ENCODE measurements around the gene CCDC150. TPM values are rescaled to one million over a fixed set of nuclear protein-coding genes. Genes with fewer than 3 reads are reported as not detected.
"Not testable (repeated sequence)": the region's sequence is repeated elsewhere in the genome, so short reads cannot be mapped to it uniquely, and the experiment has no call there.

CCDC150 gene
- total RNA-seq, 1 donor from 2014 or later = 6.3 TPM

- no peak for DNase-seq
These were observed 4.4 kb upstream of the CCDC150 start for GRCh38 chr2:196635156-196635555.

GRCh38 chr2:196638765-196639164 is 750 bp upstream of the CCDC150 start:
- DNase-seq = no peak

- DNase-seq = no peak
These were observed 575 bp downstream of the CCDC150 start for GRCh38 chr2:196640031-196640548.

- no peak for DNase-seq
These were observed 9.7 kb downstream of the CCDC150 start for GRCh38 chr2:196649202-196649601.

- DNase-seq = no peak
These were observed 12.0 kb downstream of the CCDC150 start for GRCh38 chr2:196651387-196652094.

GRCh38 chr2:196652869-196653268 is 13.4 kb downstream of the CCDC150 start:
- no peak for DNase-seq

GRCh38 chr2:196653843-196654242 is 14.3 kb downstream of the CCDC150 start:
- DNase-seq = no peak

- DNase-seq = no peak
These were observed 16.2 kb downstream of the CCDC150 start for GRCh38 chr2:196655761-196656160.

GRCh38 chr2:196657333-196657732 is 17.8 kb downstream of the CCDC150 start:
- no peak for DNase-seq

GRCh38 chr2:196659844-196660243 is 20.3 kb downstream of the CCDC150 start:
- no peak for DNase-seq

- DNase-seq = no peak
These were observed 20.7 kb downstream of the CCDC150 start for GRCh38 chr2:196660244-196660643.

- no peak for DNase-seq
These were observed 30.8 kb downstream of the CCDC150 start for GRCh38 chr2:196670342-196670741.

GRCh38 chr2:196675963-196676362 is 36.4 kb downstream of the CCDC150 start:
- DNase-seq = no peak

GRCh38 chr2:196677404-196677803 is 37.9 kb downstream of the CCDC150 start:
- DNase-seq = no peak

GRCh38 chr2:196679368-196679767 is 39.9 kb downstream of the CCDC150 start:
- DNase-seq = no peak

GRCh38 chr2:196681510-196681909 is 42.0 kb downstream of the CCDC150 start:
- no peak for DNase-seq

- DNase-seq = no peak
These were observed 46.3 kb downstream of the CCDC150 start for GRCh38 chr2:196685792-196686191.

GRCh38 chr2:196686737-196687136 is 47.2 kb downstream of the CCDC150 start:
- not testable (repeated sequence) for DNase-seq

- DNase-seq = no peak
These were observed 57.0 kb downstream of the CCDC150 start for GRCh38 chr2:196696423-196697079.

- no peak for DNase-seq
These were observed 58.3 kb downstream of the CCDC150 start for GRCh38 chr2:196697825-196698224.

- DNase-seq = no peak
These were observed 63.1 kb downstream of the CCDC150 start for GRCh38 chr2:196702641-196703040.

- no peak for DNase-seq
These were observed 64.2 kb downstream of the CCDC150 start for GRCh38 chr2:196703695-196704094.

- DNase-seq = not testable (repeated sequence)
These were observed 70.5 kb downstream of the CCDC150 start for GRCh38 chr2:196710056-196710455.

- DNase-seq = no peak
These were observed 72.1 kb downstream of the CCDC150 start for GRCh38 chr2:196711625-196712024.
